Measurements from ENCODE around the gene STX2.
"Not testable (repeated sequence)": the region's sequence is repeated elsewhere in the genome, so short reads cannot be mapped to it uniquely, and the experiment has no call there.

STX2 gene

DNA sequence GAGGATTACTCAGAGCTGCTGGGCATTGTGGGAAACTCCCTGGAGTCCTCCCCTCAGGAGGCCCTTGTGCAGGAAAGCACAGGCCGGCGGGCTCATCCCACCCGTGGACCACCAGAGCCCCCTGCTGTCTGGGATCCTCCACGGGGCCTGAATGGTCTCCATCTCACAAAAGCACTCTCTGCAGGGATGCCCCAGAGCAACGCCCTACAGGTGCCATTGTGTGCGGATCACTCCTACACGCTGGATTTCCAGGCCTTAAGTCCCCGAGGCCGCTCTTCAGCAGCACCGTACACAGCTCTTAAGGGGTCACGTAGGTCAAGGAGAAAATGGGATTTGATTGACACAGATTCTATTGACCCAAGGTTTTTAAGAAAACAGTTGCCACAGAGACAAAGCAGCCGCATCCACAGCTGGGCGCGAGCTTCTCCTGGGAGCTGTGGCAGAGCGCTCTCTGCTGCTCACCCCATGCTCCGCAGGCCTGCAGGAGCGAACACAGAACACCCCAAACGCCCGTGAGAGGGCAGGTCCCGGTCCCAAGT, 86.3 kb downstream of the STX2 start:
- TF ChIP-seq EZH2phosphoT487 (conservative IDR thresholded peaks at IDR 0.05; ENCODE audit: low read length) = no peak
- TF ChIP-seq CTCF (IDR thresholded peaks at IDR 0.05; ENCODE audit: insufficient read depth, low read length, poor library complexity, severe bottlenecking) = no peak
- Histone ChIP-seq H3K79me2 (ENCODE audit: insufficient read depth, low read length) (no peaks in the 10 kb centered on the region), H4K20me1 (ENCODE audit: low read depth, low read length) (no peaks in the 10 kb centered on the region)

DNA sequence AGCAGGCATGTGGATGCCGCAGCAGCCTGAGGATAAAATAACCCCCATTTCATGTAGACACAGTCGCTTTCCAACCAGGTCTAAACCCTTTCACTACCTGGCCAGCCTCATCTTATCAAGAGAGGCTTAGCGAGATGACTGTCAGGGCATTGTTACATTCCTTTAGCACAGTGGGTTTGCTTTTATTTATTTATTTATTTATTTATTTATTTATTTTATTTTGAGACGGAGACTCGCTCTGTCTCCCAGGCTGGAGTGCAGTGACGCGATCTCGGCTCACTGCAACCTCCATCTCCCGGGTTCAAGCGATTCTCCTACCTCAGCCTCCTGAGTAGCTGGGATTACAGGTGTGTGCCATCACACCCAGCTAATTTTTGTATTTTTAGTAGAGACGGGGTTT, 87.0 kb downstream of the STX2 start:
- H3K27ac ChIP-seq (ENCODE audit: low read depth, low read length); H3K79me2 ChIP-seq (ENCODE audit: insufficient read depth, low read length); H3K9ac ChIP-seq (ENCODE audit: low read length); H3K36me3 ChIP-seq (ENCODE audit: low read length); H2AFZ ChIP-seq (ENCODE audit: low read depth, low read length, severe bottlenecking); H3F3A ChIP-seq (ENCODE audit: insufficient read depth); H3K4me3 ChIP-seq (ENCODE audit: insufficient read depth, low read length, poor library complexity, severe bottlenecking); H3K27me3 ChIP-seq (ENCODE audit: low read length); H3K9me2 ChIP-seq (replicated peaks; ENCODE audit: insufficient read depth, low read length); H3K9me3 ChIP-seq (ENCODE audit: insufficient read depth, low read length); H4K20me1 ChIP-seq (ENCODE audit: low read depth, low read length): not testable (repeated sequence)
- peak overlapping the region; percentile 25 for H3K4me2 ChIP-seq (ENCODE audit: low read depth, low read length, poor library complexity, severe bottlenecking)

More for the DNA sequence above, 86.3 kb downstream of the STX2 start:
- H3K9me2 ChIP-seq (replicated peaks; ENCODE audit: insufficient read depth, low read length) = no peaks in the 10 kb centered on the region
- peaks cover 4% of the 10 kb centered on the region; the same call in 1 of the 2 replicates for H3K9me3 ChIP-seq (ENCODE audit: insufficient read depth, low read length)
- H3K4me3 ChIP-seq (ENCODE audit: insufficient read depth, low read length, poor library complexity, severe bottlenecking) = no peak overlapping the region
- H3K4me2 ChIP-seq (ENCODE audit: low read depth, low read length, poor library complexity, severe bottlenecking) = no peak overlapping the region
- H3F3A ChIP-seq (ENCODE audit: insufficient read depth) = 0 out of 2 replicates have a peak, but pooled peaks cover 9% of the 10 kb centered on the region
- no peak overlapping the region for H3K9ac ChIP-seq (ENCODE audit: low read length)
- no peaks in the 10 kb centered on the region for H3K27me3 ChIP-seq (ENCODE audit: low read length)
- no peak overlapping the region for H3K27ac ChIP-seq (ENCODE audit: low read depth, low read length)
- H2AFZ ChIP-seq (ENCODE audit: low read depth, low read length, severe bottlenecking) = no peak overlapping the region
- no peaks in the 10 kb centered on the region for H3K36me3 ChIP-seq (ENCODE audit: low read length)

GRCh38 chr12:130748786-130749185, 90.3 kb downstream of the STX2 start:
- H4K20me1 ChIP-seq (ENCODE audit: low read depth, low read length) = no peaks in the 10 kb centered on the region
- 0 out of 2 replicates have a peak, but pooled peaks cover 6% of the 10 kb centered on the region for H3F3A ChIP-seq (ENCODE audit: insufficient read depth)
- H3K36me3 ChIP-seq (ENCODE audit: low read length) = no peaks in the 10 kb centered on the region

More at GRCh38 chr12:130748786-130749185, 90.3 kb downstream of the STX2 start:
- no peaks in the 10 kb centered on the region; the same call in 1 of the 2 replicates for H3K9me3 ChIP-seq (ENCODE audit: insufficient read depth, low read length)
- H3K79me2 ChIP-seq (ENCODE audit: insufficient read depth, low read length) = no peaks in the 10 kb centered on the region
- no peak overlapping the region for H3K4me2 ChIP-seq (ENCODE audit: low read depth, low read length, poor library complexity, severe bottlenecking)
- H3K9ac ChIP-seq (ENCODE audit: low read length) = no peak overlapping the region
- H3K27me3 ChIP-seq (ENCODE audit: low read length) = no peaks in the 10 kb centered on the region
- H3K27ac ChIP-seq (ENCODE audit: low read depth, low read length) = no peak overlapping the region
- no peaks in the 10 kb centered on the region for H3K9me2 ChIP-seq (replicated peaks; ENCODE audit: insufficient read depth, low read length)
- no peak overlapping the region for H2AFZ ChIP-seq (ENCODE audit: low read depth, low read length, severe bottlenecking)
- H3K4me3 ChIP-seq (ENCODE audit: insufficient read depth, low read length, poor library complexity, severe bottlenecking) = no peak overlapping the region
- TF ChIP-seq CTCF (IDR thresholded peaks at IDR 0.05; ENCODE audit: insufficient read depth, low read length, poor library complexity, severe bottlenecking) = no peak
- no peak for TF ChIP-seq EZH2phosphoT487 (conservative IDR thresholded peaks at IDR 0.05; ENCODE audit: low read length)

All from SU-DHL-6 (cell line).